SK-N-SH treated with all-trans-retinoic acid at 6 μM for 48 hours (cell line): ENCODE results near the gene PPIH.

Experiments used
- ATAC-seq: fragments of 200-7000 bp; cut with Tn5 transposase; 3 replicates; pipeline ENCODE4 v1.9.1; 2020; ENCODE audit warnings: mild to moderate bottlenecking, moderate library complexity
- ARNTL ChIP-seq: fragments of 450-650 bp; formaldehyde crosslinking; IDR thresholded peaks from 2 replicates; pipeline ENCODE4 v1.5.0; 2020; ENCODE audit warnings: low read depth, mild to moderate bottlenecking, moderate library complexity, borderline replicate concordance
- BACH2 ChIP-seq: fragments of 250-450 bp; sonication (Bioruptor Pico); IDR thresholded peaks from 2 replicates; pipeline ENCODE4 v1.9.0; 2021; ENCODE audit warnings: mild to moderate bottlenecking, borderline replicate concordance
- CREB5 ChIP-seq: fragments of 250-450 bp; sonication (Bioruptor Pico); IDR thresholded peaks from 2 replicates; pipeline ENCODE4 v1.5.1; 2020; ENCODE audit warnings: low read depth, mild to moderate bottlenecking, moderate library complexity
- GLIS3 ChIP-seq: fragments of 250-450 bp; sonication (Bioruptor Pico); IDR thresholded peaks from 2 replicates; pipeline ENCODE4 v1.5.0; 2020; ENCODE audit warnings: mild to moderate bottlenecking, moderate library complexity
- ISL1 ChIP-seq: fragments of 250-450 bp; sonication (Bioruptor Pico); IDR thresholded peaks from 2 replicates; pipeline ENCODE4 v2.1.2; 2022; ENCODE audit warnings: mild to moderate bottlenecking, moderate library complexity
- OSR1 ChIP-seq: fragments of 250-450 bp; sonication (Bioruptor Pico); IDR thresholded peaks from 2 replicates; pipeline ENCODE4 v1.8.0; 2022; ENCODE audit warnings: moderate library complexity, mild to moderate bottlenecking, inconsistent platforms
- POU6F1 ChIP-seq: fragments of 250-450 bp; sonication (Bioruptor Pico); IDR thresholded peaks from 2 replicates; pipeline ENCODE4 v1.8.0; 2021; ENCODE audit warnings: low read depth, mild to moderate bottlenecking, moderate library complexity, borderline replicate concordance
- PPARA ChIP-seq: fragments of 250-450 bp; sonication (Bioruptor Pico); IDR thresholded peaks from 2 replicates; pipeline ENCODE4 v1.5.0; 2020; ENCODE audit warnings: mild to moderate bottlenecking, borderline replicate concordance
- SNAI2 ChIP-seq: fragments of 250-450 bp; sonication (Bioruptor Pico); IDR thresholded peaks from 2 replicates; pipeline ENCODE4 v1.5.0; 2020; ENCODE audit warnings: mild to moderate bottlenecking, moderate library complexity
- TOX ChIP-seq: fragments of 250-450 bp; sonication (Bioruptor Pico); IDR thresholded peaks from 2 replicates; pipeline ENCODE4 v1.8.0; 2021; ENCODE audit warnings: mild to moderate bottlenecking, moderate library complexity, borderline replicate concordance
- TSHZ2 ChIP-seq: fragments of 250-450 bp; sonication (Bioruptor Pico); IDR thresholded peaks from 2 replicates; pipeline ENCODE4 v1.5.0; 2020; ENCODE audit warnings: mild to moderate bottlenecking, moderate library complexity
- ZC3H10 ChIP-seq: fragments of 250-450 bp; sonication (Bioruptor Pico); IDR thresholded peaks from 2 replicates; pipeline ENCODE4 v1.5.1; 2021; ENCODE audit warnings: mild to moderate bottlenecking, moderate library complexity
- ZFP30 ChIP-seq: fragments of 450-650 bp; formaldehyde crosslinking; IDR thresholded peaks from 2 replicates; pipeline ENCODE4 v1.5.0; 2022; ENCODE audit warnings: mild to moderate bottlenecking, moderate library complexity
- ZNF70 ChIP-seq: fragments of 450-650 bp; formaldehyde crosslinking; IDR thresholded peaks from 2 replicates; pipeline ENCODE4 v1.5.0; 2020; ENCODE audit warnings: mild to moderate bottlenecking, moderate library complexity
- ZNF8 ChIP-seq: fragments of 450-650 bp; formaldehyde crosslinking; IDR thresholded peaks from 2 replicates; pipeline ENCODE4 v1.5.0; 2020; ENCODE audit warnings: mild to moderate bottlenecking, moderate library complexity
- TF ChIP-seq, protein P1 (sequence below): fragments of 250-450 bp; sonication (Bioruptor Pico); IDR thresholded peaks from 2 replicates; pipeline ENCODE4 v1.8.0; 2020; ENCODE audit warnings: mild to moderate bottlenecking, moderate library complexity, borderline replicate concordance
- TF ChIP-seq, protein P2 (sequence below): fragments of 250-450 bp; sonication (Bioruptor Pico); IDR thresholded peaks from 2 replicates; pipeline ENCODE4 v1.5.1; 2021; ENCODE audit warnings: mild to moderate bottlenecking, moderate library complexity

Gene PPIH

GRCh38 chr1:42698081-42698813 lies 40.0 kb downstream of the PPIH start:
- TF ChIP-seq BACH2 (CRISPR knock-in tag) (no peak), ZFP30 (CRISPR knock-in tag) (no peak), POU6F1 (no peak), ARNTL (CRISPR knock-in tag) (no peak), ZNF70 (no peak)
- ATAC-seq, result no peak

DNA sequence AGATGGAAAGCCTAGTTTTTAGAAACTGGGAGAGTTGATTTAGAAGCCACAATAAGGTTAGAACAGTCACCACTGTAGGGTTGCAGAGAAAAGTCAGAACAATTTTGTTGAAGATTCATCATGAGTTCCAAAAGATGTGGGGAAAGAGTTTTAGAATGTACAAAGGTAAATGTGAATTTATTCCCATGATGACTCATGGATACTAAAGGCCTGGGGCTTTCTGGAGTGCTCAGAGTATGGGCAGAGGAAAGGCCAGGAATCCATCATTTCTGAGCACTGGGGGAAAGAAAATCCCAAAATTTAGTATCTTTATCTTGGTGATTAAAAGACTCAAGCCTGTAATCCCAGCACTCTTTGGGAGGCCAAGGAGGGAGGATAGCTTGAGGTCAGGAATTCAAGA lies 41.8 kb downstream of the PPIH start:
- no peak for ATAC-seq
- no peak for TF ChIP-seq OSR1 (CRISPR knock-in tag)
- TF ChIP-seq CREB5, result no peak
- TF ChIP-seq, protein P1, sequence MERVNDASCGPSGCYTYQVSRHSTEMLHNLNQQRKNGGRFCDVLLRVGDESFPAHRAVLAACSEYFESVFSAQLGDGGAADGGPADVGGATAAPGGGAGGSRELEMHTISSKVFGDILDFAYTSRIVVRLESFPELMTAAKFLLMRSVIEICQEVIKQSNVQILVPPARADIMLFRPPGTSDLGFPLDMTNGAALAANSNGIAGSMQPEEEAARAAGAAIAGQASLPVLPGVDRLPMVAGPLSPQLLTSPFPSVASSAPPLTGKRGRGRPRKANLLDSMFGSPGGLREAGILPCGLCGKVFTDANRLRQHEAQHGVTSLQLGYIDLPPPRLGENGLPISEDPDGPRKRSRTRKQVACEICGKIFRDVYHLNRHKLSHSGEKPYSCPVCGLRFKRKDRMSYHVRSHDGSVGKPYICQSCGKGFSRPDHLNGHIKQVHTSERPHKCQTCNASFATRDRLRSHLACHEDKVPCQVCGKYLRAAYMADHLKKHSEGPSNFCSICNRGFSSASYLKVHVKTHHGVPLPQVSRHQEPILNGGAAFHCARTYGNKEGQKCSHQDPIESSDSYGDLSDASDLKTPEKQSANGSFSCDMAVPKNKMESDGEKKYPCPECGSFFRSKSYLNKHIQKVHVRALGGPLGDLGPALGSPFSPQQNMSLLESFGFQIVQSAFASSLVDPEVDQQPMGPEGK, result no peak
- TF ChIP-seq ZNF8 (CRISPR knock-in tag), result no peak
- TF ChIP-seq ZNF70, result no peak
- no peak for TF ChIP-seq PPARA (CRISPR knock-in tag)
- TF ChIP-seq SNAI2 (CRISPR knock-in tag), result no peak
- TF ChIP-seq TSHZ2 (CRISPR knock-in tag), result no peak
- TF ChIP-seq ISL1 (CRISPR knock-in tag), result no peak
- no peak for TF ChIP-seq POU6F1
- TF ChIP-seq TOX (CRISPR knock-in tag), result no peak
- TF ChIP-seq ZC3H10 (CRISPR knock-in tag), result no peak
- no peak for TF ChIP-seq BACH2 (CRISPR knock-in tag)
- TF ChIP-seq, protein P2, sequence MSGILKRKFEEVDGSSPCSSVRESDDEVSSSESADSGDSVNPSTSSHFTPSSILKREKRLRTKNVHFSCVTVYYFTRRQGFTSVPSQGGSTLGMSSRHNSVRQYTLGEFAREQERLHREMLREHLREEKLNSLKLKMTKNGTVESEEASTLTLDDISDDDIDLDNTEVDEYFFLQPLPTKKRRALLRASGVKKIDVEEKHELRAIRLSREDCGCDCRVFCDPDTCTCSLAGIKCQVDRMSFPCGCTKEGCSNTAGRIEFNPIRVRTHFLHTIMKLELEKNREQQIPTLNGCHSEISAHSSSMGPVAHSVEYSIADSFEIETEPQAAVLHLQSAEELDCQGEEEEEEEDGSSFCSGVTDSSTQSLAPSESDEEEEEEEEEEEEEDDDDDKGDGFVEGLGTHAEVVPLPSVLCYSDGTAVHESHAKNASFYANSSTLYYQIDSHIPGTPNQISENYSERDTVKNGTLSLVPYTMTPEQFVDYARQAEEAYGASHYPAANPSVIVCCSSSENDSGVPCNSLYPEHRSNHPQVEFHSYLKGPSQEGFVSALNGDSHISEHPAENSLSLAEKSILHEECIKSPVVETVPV (CRISPR knock-in tag), result no peak
- no peak for TF ChIP-seq ZFP30 (CRISPR knock-in tag)

DNA sequence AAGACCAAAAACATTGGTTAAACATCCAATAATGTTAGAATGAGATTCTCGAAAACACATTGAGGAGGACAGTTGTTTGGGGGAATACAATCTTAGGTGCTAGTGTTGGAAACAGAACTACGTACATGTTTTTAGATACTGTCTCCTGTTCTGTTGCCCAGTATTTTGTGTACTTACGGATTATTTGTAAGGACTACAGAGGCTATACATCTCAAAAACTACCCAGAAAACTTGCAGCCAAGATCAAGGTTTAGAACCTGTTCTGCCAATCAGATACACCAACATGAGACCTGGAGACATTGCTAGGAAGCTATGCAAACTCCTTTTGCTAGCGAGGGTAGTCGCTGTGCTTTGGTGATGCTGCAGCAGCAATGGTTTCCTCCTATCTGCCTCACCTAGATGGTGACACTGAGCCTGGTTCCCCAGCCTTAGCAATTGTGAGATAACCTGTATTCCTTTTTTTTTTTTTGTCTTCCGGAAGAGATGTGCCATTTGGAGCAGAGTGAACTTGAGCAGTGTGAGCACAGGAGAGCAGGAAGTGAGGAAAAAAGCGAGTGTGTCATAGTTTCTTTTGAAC lies 45.8 kb downstream of the PPIH start:
- ATAC-seq, result no peak
- TF ChIP-seq GLIS3 (CRISPR knock-in tag), result no peak
- no peak for TF ChIP-seq TSHZ2 (CRISPR knock-in tag)
- no peak for TF ChIP-seq ZC3H10 (CRISPR knock-in tag)
- no peak for TF ChIP-seq ZFP30 (CRISPR knock-in tag)
- TF ChIP-seq ZNF70, result no peak
- TF ChIP-seq, protein P2 (CRISPR knock-in tag), result no peak
- TF ChIP-seq, protein P1, result no peak
